Myometrial cell (primary cell): ENCODE results near the gene PIGP. TPM values are rescaled to one million over a fixed set of nuclear protein-coding genes. Genes with fewer than 3 reads are reported as not detected.

Experiments
- total RNA-seq: library from RNA; depleted of rRNA; stranded (reverse); fragments of >200 nt; gene quantifications from 2 replicates; pipeline ENCODE4 v1.2.3, GENCODE V29; 2015

The PIGP gene
- 15.0 and 21.1 TPM in 2 replicates for total RNA-seq

DNA sequence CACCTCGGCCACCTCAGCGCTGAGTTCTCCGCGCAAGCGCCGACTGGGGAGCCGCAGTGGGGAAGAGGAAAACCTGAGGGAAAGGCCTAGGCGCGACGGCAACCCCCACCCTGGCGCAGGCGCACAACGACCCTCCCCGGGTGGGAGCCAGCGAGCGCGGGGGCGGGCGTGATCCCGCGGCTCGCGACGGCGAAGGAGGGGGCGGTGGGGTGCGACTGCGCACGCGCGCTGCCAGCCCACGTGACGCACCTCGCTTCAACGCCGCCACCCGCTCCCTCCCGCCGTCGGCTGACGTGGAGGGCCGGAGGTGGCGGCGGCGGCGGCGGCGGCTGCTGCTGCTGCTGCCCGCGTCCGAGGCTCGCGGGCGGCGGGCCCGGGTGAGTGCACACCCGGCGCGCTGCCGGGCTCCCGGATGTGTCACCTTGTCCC is at the start of gene PIGP, which contains the start of gene TTC3:
TSS of gene PIGP (minus strand) at position 84 of the 429 bp plus-strand sequence. CDS start 556 bp downstream, outside the sequence.
TSS of gene TTC3 (plus strand) at position 267 of the 429 bp plus-strand sequence. CDS start 14,004 bp downstream, outside the sequence.

Other genes with a start within 250 kb of the PIGP start
- gene HLCS, start 106.4 kb downstream of the PIGP start, total RNA-seq = 28.3 and 40.2 TPM in 2 replicates
- gene RIPPLY3, start 66.4 kb downstream of the PIGP start, total RNA-seq = 0.29 TPM in 1 of 2 replicates, not detected in the other
- 87.4 and 116 TPM in 2 replicates for gene TTC3, start 183 bp upstream of the PIGP start, total RNA-seq
- gene VPS26C, start 194.3 kb upstream of the PIGP start, total RNA-seq = 50.2 and 65.7 TPM in 2 replicates